Activated CD8-positive, alpha-beta memory T cell treated with anti-CD3 and anti-CD28 coated beads for 48 hours (primary cell): ENCODE results near the gene LYAR.

Experiments used
- DNase-seq, 3 experiments: peaks; one replicate each; pipeline ENCODE4 v3.0.0-alpha.2; 2020; ENCODE audit warnings: low read depth in 2 of 3, low spot score in 2 of 3

LYAR gene

GRCh38 chr4:4289941-4290850 lies at the start of gene LYAR, which contains the start of gene ZBTB49:
Gene LYAR (minus strand): TSS chr4:4290154. CDS start chr4:4283742, 6,412 bp downstream.
Gene ZBTB49 (plus strand): TSS chr4:4290251. CDS start chr4:4299946, 9,695 bp downstream.
- DNase-seq: peak; percentile 91 to 93 (median 91)

GRCh38 chr4:4339504-4340085 lies 49.6 kb upstream of the LYAR start:
- DNase-seq: no peak

GRCh38 chr4:4338210-4339001 lies 48.5 kb upstream of the LYAR start:
- no peak for DNase-seq

- DNase-seq: peak; percentile 23 to 40 (median 26)
Measured at GRCh38 chr4:4334798-4335520, 45.0 kb upstream of the LYAR start.

- no peak for DNase-seq
Measured at GRCh38 chr4:4333265-4333706, 43.3 kb upstream of the LYAR start.

- no peak for DNase-seq
Measured at GRCh38 chr4:4332529-4332928, 42.6 kb upstream of the LYAR start.

- no peak for DNase-seq
Measured at GRCh38 chr4:4330794-4331193, 40.8 kb upstream of the LYAR start.

GRCh38 chr4:4329496-4329895 lies 39.5 kb upstream of the LYAR start:
- no peak for DNase-seq

- DNase-seq: no peak
Measured at GRCh38 chr4:4328840-4329239, 38.9 kb upstream of the LYAR start.

- DNase-seq: no peak
Measured at GRCh38 chr4:4328206-4328605, 38.3 kb upstream of the LYAR start.

GRCh38 chr4:4327652-4328121 lies 37.7 kb upstream of the LYAR start:
- no peak for DNase-seq

- DNase-seq: no peak
Measured at GRCh38 chr4:4326166-4326565, 36.2 kb upstream of the LYAR start.

- DNase-seq: no peak
Measured at GRCh38 chr4:4325321-4325720, 35.4 kb upstream of the LYAR start.

GRCh38 chr4:4323705-4324534 lies 34.0 kb upstream of the LYAR start:
- no peak for DNase-seq

- DNase-seq: no peak
Measured at GRCh38 chr4:4321951-4322688, 32.2 kb upstream of the LYAR start.

- no peak for DNase-seq
Measured at GRCh38 chr4:4320951-4321714, 31.2 kb upstream of the LYAR start.

- DNase-seq: no peak
Measured at GRCh38 chr4:4320528-4320927, 30.6 kb upstream of the LYAR start.

- no peak for DNase-seq
Measured at GRCh38 chr4:4317496-4318232, 27.7 kb upstream of the LYAR start.
